ENCODE measurements around the gene TUBA4B. TPM values are rescaled to one million over a fixed set of nuclear protein-coding genes. Genes with fewer than 3 reads are reported as not detected.
"Not testable (repeated sequence)": the region's sequence is repeated elsewhere in the genome, so short reads cannot be mapped to it uniquely, and the experiment has no call there.

TUBA4B gene
- total RNA-seq, 2 experiments from 2014 or later = not detected

- ATAC-seq (ENCODE audit: low read depth) = no peak
- Mint-ChIP-seq H3K36me3 (peaks cover 6% of the 10 kb centered on the region), H3K27me3 (no peaks in the 10 kb centered on the region), H3K4me1 (peaks cover 3% of the 10 kb centered on the region), H3K4me3 (no peak overlapping the region), H3K9me3 (no peaks in the 10 kb centered on the region), H3K27ac (no peak overlapping the region)
- POLR2A ChIA-PET = interaction anchor here (1.4 kb wide), 2 partner anchors 8 to 33 kb away, joined by 3 to 5 read pairs; partner anchors contain the start of gene TUBA4A
- DNase-seq = no peak
These were observed 33.5 kb downstream of the TUBA4B start for GRCh38 chr2:219286436-219287115.

GRCh38 chr2:219287116-219287440, 34.0 kb downstream of the TUBA4B start:
- H3K27ac Mint-ChIP-seq; H3K4me3 Mint-ChIP-seq; H3K4me1 Mint-ChIP-seq; H3K27me3 Mint-ChIP-seq; ATAC-seq (ENCODE audit: low read depth); DNase-seq; H3K9me3 Mint-ChIP-seq; H3K36me3 Mint-ChIP-seq: not testable (repeated sequence)
- POLR2A ChIA-PET = interaction anchor here (1.4 kb wide), 2 partner anchors 8 to 33 kb away, joined by 3 to 5 read pairs; partner anchors contain the start of gene TUBA4A

- H3K36me3 Mint-ChIP-seq = peaks cover 6% of the 10 kb centered on the region
- POLR2A ChIA-PET = interaction anchor here (1.4 kb wide), 1 partner anchor 34 kb away, joined by 5 read pairs; the partner anchor contains the start of gene TUBA4A
- H3K9me3 Mint-ChIP-seq = no peaks in the 10 kb centered on the region
- H3K27ac Mint-ChIP-seq = no peak overlapping the region
- H3K4me3 Mint-ChIP-seq = no peak overlapping the region
- ATAC-seq (ENCODE audit: low read depth) (no peak), DNase-seq (no peak)
- peaks cover 1% of the 10 kb centered on the region for H3K4me1 Mint-ChIP-seq
- peaks cover 2% of the 10 kb centered on the region for H3K27me3 Mint-ChIP-seq
These were observed 34.7 kb downstream of the TUBA4B start for GRCh38 chr2:219287580-219288265.

GRCh38 chr2:219289195-219289536, 36.1 kb downstream of the TUBA4B start:
- Mint-ChIP-seq H3K4me1 (peaks cover 4% of the 10 kb centered on the region), H3K4me3 (no peak overlapping the region)

GRCh38 chr2:219289537-219290361, 36.7 kb downstream of the TUBA4B start:
- Mint-ChIP-seq H3K27me3 (peaks cover 3% of the 10 kb centered on the region), H3K9me3 (no peaks in the 10 kb centered on the region), H3K4me3 (no peak overlapping the region), H3K27ac (no peak overlapping the region), H3K4me1 (peaks cover 8% of the 10 kb centered on the region), H3K36me3 (peaks cover 1% of the 10 kb centered on the region)
- no peak for ATAC-seq (ENCODE audit: low read depth)
- POLR2A ChIA-PET = no interaction called here
- no peak for DNase-seq

More at GRCh38 chr2:219289195-219289536, 36.1 kb downstream of the TUBA4B start:
- DNase-seq (no peak), ATAC-seq (ENCODE audit: low read depth) (no peak)
- Mint-ChIP-seq H3K27ac (no peak overlapping the region), H3K36me3 (peaks cover 1% of the 10 kb centered on the region), H3K27me3 (peaks cover 3% of the 10 kb centered on the region), H3K9me3 (no peaks in the 10 kb centered on the region)
- POLR2A ChIA-PET = no interaction called here

- H3K9me3 Mint-ChIP-seq = no peaks in the 10 kb centered on the region
- ATAC-seq (ENCODE audit: low read depth) = no peak
- peaks cover 6% of the 10 kb centered on the region for H3K27me3 Mint-ChIP-seq
- no peaks in the 10 kb centered on the region for H3K36me3 Mint-ChIP-seq
- no peak overlapping the region for H3K4me3 Mint-ChIP-seq
- no peak overlapping the region for H3K27ac Mint-ChIP-seq
- H3K4me1 Mint-ChIP-seq = peaks cover 12% of the 10 kb centered on the region
- no peak for DNase-seq
- POLR2A ChIA-PET = no interaction called here
These were observed 37.5 kb downstream of the TUBA4B start for GRCh38 chr2:219290381-219291171.

- POLR2A ChIA-PET = interaction anchor here (0.6 kb wide), 1 partner anchor 299 kb away, joined by 3 read pairs; no protein-coding TSS in a partner anchor
- Mint-ChIP-seq H3K4me3 (no peak overlapping the region), H3K27me3 (peaks cover 8% of the 10 kb centered on the region), H3K4me1 (peaks cover 14% of the 10 kb centered on the region), H3K9me3 (no peaks in the 10 kb centered on the region), H3K27ac (no peak overlapping the region), H3K36me3 (no peaks in the 10 kb centered on the region)
- DNase-seq = no peak
- ATAC-seq (ENCODE audit: low read depth) = no peak
These were observed 38.4 kb downstream of the TUBA4B start for GRCh38 chr2:219291394-219291793.

- peaks cover 15% of the 10 kb centered on the region for H3K4me1 Mint-ChIP-seq
- no peak for DNase-seq
- no peaks in the 10 kb centered on the region for H3K9me3 Mint-ChIP-seq
- no peaks in the 10 kb centered on the region for H3K36me3 Mint-ChIP-seq
- POLR2A ChIA-PET = interaction anchor here (1.0 to 1.4 kb wide), 2 partner anchors 12 to 42 kb away, joined by 3 to 4 read pairs; partner anchors contain the start of gene DNAJB2
- peaks cover 8% of the 10 kb centered on the region for H3K27me3 Mint-ChIP-seq
- no peak overlapping the region for H3K27ac Mint-ChIP-seq
- ATAC-seq (ENCODE audit: low read depth) = no peak
- H3K4me3 Mint-ChIP-seq = no peak overlapping the region
These were observed 39.0 kb downstream of the TUBA4B start for GRCh38 chr2:219291910-219292490.

- H3K4me3 Mint-ChIP-seq = no peak overlapping the region
- no peaks in the 10 kb centered on the region for H3K36me3 Mint-ChIP-seq
- ATAC-seq (ENCODE audit: low read depth) = no peak
- H3K4me1 Mint-ChIP-seq = peaks cover 17% of the 10 kb centered on the region
- no peak overlapping the region for H3K27ac Mint-ChIP-seq
- no peak for DNase-seq
- no peaks in the 10 kb centered on the region for H3K9me3 Mint-ChIP-seq
- POLR2A ChIA-PET = interaction anchor here (1.0 to 1.4 kb wide), 2 partner anchors 13 to 43 kb away, joined by 3 to 4 read pairs; partner anchors contain the start of gene DNAJB2
- H3K27me3 Mint-ChIP-seq = peaks cover 8% of the 10 kb centered on the region
These were observed 39.6 kb downstream of the TUBA4B start for GRCh38 chr2:219292616-219293015.

- no peaks in the 10 kb centered on the region for H3K9me3 Mint-ChIP-seq
- H3K36me3 Mint-ChIP-seq = no peaks in the 10 kb centered on the region
- peaks cover 19% of the 10 kb centered on the region for H3K4me1 Mint-ChIP-seq
- peak overlapping the region; percentile 70 for H3K27ac Mint-ChIP-seq
- ATAC-seq (ENCODE audit: low read depth) (no peak), DNase-seq (no peak)
- POLR2A ChIA-PET = interaction anchor here (1.1 to 2.8 kb wide), 4 partner anchors 14 to 134 kb away, joined by 3 to 27 read pairs (median 13); partner anchors contain the start of genes DNAJB2, NHEJ1, TUBA4A and TUBA4B
- H3K27me3 Mint-ChIP-seq = peaks cover 8% of the 10 kb centered on the region
- peak overlapping the region; percentile 84 for H3K4me3 Mint-ChIP-seq
These were observed 40.7 kb downstream of the TUBA4B start for GRCh38 chr2:219293736-219294231.

- no peaks in the 10 kb centered on the region for H3K36me3 Mint-ChIP-seq
- peak; percentile 92 for ATAC-seq (ENCODE audit: low read depth)
- H3K27me3 Mint-ChIP-seq = peaks cover 8% of the 10 kb centered on the region
- DNase-seq = peak; percentile 95
- H3K9me3 Mint-ChIP-seq = no peaks in the 10 kb centered on the region
- H3K27ac Mint-ChIP-seq = peak overlapping the region; percentile 70
- H3K4me1 Mint-ChIP-seq = peaks cover 23% of the 10 kb centered on the region
- peak overlapping the region; percentile 84 for H3K4me3 Mint-ChIP-seq
- POLR2A ChIA-PET = interaction anchor here (0.6 to 2.8 kb wide), 17 partner anchors 8 to 148 kb away, joined by 3 to 27 read pairs (median 4); partner anchors contain the start of genes ANKZF1, ATG9A, CNPPD1 and DNAJB2
These were observed 41.6 kb downstream of the TUBA4B start for GRCh38 chr2:219294356-219295351.
